ENCODE measurements around the gene C3orf18.

Gene C3orf18

DNA sequence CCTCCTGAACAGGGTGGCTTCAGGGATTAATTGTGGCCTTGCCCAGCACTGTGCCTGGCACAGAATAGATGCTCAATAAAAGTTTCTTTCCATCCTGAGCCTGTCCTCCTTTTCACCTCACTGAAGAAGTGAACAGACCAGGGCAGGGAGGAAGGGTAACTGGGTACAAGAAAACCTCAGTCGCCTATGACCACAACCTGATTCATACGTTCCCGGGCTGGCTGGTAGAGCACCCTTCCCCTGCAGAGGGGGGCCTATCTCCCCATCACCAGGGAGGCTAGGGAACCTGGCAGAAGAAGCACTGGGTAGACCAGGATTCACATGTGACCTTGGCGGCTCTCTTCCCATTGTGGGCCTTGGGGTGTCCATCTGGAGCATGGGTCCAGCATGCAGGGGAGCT lies 36.3 kb downstream of the C3orf18 start:
- Histone ChIP-seq H3K4me3 (ENCODE audit: low read depth, low read length) (no peak overlapping the region), H3K9me3 (ENCODE audit: control insufficient read depth, insufficient read depth, low read depth, low read length) (no peaks in the 10 kb centered on the region), H3K4me1 (ENCODE audit: control insufficient read depth, insufficient read depth, low read length) (no peaks in the 10 kb centered on the region), H3K27ac (ENCODE audit: extremely low read depth, low read depth, low read length) (no peak overlapping the region), H3K36me3 (ENCODE audit: control insufficient read depth in 2 of 2, insufficient read depth in 1 of 2, low read length in 2 of 2) (no peaks in the 10 kb centered on the region)
- POLR2A ChIA-PET = no interaction called here
- TF ChIP-seq, protein P1, sequence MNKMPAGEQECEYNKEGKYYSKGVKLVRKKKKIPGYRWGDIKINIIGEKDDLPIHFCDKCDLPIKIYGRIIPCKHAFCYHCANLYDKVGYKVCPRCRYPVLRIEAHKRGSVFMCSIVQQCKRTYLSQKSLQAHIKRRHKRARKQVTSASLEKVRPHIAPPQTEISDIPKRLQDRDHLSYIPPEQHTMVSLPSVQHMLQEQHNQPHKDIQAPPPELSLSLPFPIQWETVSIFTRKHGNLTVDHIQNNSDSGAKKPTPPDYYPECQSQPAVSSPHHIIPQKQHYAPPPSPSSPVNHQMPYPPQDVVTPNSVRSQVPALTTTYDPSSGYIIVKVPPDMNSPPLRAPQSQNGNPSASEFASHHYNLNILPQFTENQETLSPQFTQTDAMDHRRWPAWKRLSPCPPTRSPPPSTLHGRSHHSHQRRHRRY (tag by site-specific recombination; IDR thresholded peaks at IDR 0.05) = no peak
- no peak for TF ChIP-seq ZNF239 (tag by site-specific recombination; IDR thresholded peaks at IDR 0.05)
- no peak for TF ChIP-seq SCRT2 (tag by site-specific recombination; IDR thresholded peaks at IDR 0.05)
- TF ChIP-seq ZNF664 (tag by site-specific recombination; IDR thresholded peaks at IDR 0.05) = peak; percentile 81
- TF ChIP-seq, protein P2, sequence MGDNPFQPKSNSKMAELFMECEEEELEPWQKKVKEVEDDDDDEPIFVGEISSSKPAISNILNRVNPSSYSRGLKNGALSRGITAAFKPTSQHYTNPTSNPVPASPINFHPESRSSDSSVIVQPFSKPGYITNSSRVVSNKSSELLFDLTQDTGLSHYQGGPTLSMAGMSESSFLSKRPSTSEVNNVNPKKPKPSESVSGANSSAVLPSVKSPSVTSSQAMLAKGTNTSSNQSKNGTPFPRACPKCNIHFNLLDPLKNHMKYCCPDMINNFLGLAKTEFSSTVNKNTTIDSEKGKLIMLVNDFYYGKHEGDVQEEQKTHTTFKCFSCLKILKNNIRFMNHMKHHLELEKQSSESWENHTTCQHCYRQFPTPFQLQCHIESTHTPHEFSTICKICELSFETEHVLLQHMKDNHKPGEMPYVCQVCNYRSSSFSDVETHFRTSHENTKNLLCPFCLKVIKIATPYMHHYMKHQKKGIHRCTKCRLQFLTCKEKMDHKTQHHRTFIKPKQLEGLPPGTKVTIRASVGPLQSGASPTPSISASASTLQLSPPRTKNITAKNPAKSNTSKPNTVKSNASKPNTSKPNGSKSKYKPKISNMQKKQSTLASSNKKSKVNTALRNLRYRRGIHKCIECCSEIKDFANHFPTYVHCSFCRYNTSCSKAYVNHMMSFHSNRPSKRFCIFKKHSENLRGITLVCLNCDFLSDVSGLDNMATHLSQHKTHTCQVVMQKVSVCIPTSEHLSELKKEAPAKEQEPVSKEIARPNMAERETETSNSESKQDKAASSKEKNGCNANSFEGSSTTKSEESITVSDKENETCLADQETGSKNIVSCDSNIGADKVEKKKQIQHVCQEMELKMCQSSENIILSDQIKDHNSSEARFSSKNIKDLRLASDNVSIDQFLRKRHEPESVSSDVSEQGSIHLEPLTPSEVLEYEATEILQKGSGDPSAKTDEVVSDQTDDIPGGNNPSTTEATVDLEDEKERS (tag by site-specific recombination; IDR thresholded peaks at IDR 0.05) = no peak
- no peak for TF ChIP-seq KLF16 (tag by site-specific recombination; IDR thresholded peaks at IDR 0.05)
- CTCF ChIA-PET = interaction anchor here (1.8 kb wide), 1 partner anchor 11 kb away, joined by 8 read pairs; no protein-coding TSS in a partner anchor

DNA sequence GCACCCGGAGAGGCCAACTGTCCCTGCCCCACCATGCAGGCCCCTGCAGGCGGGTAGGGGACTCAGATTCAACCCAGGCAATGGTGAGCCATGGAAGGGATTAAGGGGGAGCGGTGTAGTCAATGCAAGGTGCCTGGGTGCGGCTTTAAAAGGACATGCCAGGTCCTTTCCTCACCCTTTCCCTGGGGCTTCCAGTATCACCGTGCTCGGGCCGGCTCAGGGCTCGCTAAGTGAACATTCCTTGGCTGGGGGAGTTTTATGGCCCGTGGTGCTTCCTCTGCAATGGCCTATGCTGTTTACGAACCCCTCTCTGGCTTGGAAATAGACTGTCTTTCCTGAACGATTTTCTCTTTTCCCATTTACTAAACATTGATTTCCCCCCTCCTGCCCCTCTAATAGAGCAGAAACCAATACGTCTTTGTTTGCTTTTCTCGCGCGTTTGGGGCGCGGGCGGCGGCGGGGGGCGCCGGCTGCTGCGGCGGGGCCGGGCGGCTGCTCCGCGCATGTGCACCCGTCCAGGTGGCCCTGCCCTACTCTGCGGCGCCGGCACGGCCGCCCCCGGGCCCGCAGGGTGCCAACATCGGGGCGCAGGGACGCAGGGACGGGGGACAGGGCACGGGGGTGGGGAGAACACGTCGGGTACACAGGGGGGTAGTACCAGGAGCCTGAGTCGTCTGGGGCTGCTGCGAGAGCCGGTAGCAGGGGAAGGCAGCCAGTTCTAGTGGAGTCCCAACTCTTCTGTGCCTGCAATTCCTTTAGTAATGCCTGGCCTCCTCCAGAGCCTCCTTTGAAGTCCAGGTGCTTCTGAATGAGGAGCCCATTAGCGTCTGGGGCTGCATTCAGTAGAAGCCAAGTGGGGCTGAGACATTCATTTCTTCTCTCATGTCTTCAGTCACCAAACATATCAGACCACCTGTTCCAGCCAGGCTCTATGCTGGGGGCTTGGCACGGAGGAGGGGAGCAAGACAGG lies 37.3 kb downstream of the C3orf18 start:
- POLR2A ChIA-PET = no interaction called here
- H3K4me1 ChIP-seq (ENCODE audit: control insufficient read depth, insufficient read depth, low read length) = no peaks in the 10 kb centered on the region
- H3K27ac ChIP-seq (ENCODE audit: extremely low read depth, low read depth, low read length) = no peak overlapping the region
- no peaks in the 10 kb centered on the region for H3K9me3 ChIP-seq (ENCODE audit: control insufficient read depth, insufficient read depth, low read depth, low read length)
- no peaks in the 10 kb centered on the region for H3K36me3 ChIP-seq (ENCODE audit: control insufficient read depth in 2 of 2, insufficient read depth in 1 of 2, low read length in 2 of 2)
- TF ChIP-seq ZSCAN30 (tag by site-specific recombination; IDR thresholded peaks at IDR 0.05) = no peak
- no peak for TF ChIP-seq ZNF175 (tag by site-specific recombination; IDR thresholded peaks at IDR 0.05)
- TF ChIP-seq, protein P3, sequence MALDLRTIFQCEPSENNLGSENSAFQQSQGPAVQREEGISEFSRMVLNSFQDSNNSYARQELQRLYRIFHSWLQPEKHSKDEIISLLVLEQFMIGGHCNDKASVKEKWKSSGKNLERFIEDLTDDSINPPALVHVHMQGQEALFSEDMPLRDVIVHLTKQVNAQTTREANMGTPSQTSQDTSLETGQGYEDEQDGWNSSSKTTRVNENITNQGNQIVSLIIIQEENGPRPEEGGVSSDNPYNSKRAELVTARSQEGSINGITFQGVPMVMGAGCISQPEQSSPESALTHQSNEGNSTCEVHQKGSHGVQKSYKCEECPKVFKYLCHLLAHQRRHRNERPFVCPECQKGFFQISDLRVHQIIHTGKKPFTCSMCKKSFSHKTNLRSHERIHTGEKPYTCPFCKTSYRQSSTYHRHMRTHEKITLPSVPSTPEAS (tag by site-specific recombination; IDR thresholded peaks at IDR 0.05) = no peak
- TF ChIP-seq ZNF596 (tag by site-specific recombination; IDR thresholded peaks at IDR 0.05) = no peak
- no peak for TF ChIP-seq ZNF2 (tag by site-specific recombination; IDR thresholded peaks at IDR 0.05)
- TF ChIP-seq ZFP3 (tag by site-specific recombination; IDR thresholded peaks at IDR 0.05; ENCODE audit: low read depth) = no peak
- no peak for TF ChIP-seq ZNF416 (tag by site-specific recombination; IDR thresholded peaks at IDR 0.05)
- TF ChIP-seq ZNF148 (tag by site-specific recombination; IDR thresholded peaks at IDR 0.05; ENCODE audit: borderline replicate concordance) = no peak
- TF ChIP-seq ZEB2 (tag by site-specific recombination; IDR thresholded peaks at IDR 0.05) = no peak
- TF ChIP-seq ZNF169 (tag by site-specific recombination; IDR thresholded peaks at IDR 0.05) = no peak
- no peak for TF ChIP-seq ZBTB1 (tag by site-specific recombination; IDR thresholded peaks at IDR 0.05)
- TF ChIP-seq ZNF624 (tag by site-specific recombination; IDR thresholded peaks at IDR 0.05) = no peak
- TF ChIP-seq ZNF544 (tag by site-specific recombination; IDR thresholded peaks at IDR 0.05) = no peak
- TF ChIP-seq, protein P4, sequence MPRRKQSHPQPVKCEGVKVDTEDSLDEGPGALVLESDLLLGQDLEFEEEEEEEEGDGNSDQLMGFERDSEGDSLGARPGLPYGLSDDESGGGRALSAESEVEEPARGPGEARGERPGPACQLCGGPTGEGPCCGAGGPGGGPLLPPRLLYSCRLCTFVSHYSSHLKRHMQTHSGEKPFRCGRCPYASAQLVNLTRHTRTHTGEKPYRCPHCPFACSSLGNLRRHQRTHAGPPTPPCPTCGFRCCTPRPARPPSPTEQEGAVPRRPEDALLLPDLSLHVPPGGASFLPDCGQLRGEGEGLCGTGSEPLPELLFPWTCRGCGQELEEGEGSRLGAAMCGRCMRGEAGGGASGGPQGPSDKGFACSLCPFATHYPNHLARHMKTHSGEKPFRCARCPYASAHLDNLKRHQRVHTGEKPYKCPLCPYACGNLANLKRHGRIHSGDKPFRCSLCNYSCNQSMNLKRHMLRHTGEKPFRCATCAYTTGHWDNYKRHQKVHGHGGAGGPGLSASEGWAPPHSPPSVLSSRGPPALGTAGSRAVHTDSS (tag by site-specific recombination; IDR thresholded peaks at IDR 0.05) = no peak
- TF ChIP-seq ZNF221 (tag by site-specific recombination; IDR thresholded peaks at IDR 0.05; ENCODE audit: borderline replicate concordance) = no peak
- H3K4me3 ChIP-seq (ENCODE audit: low read depth, low read length) = no peak overlapping the region
- CTCF ChIA-PET = no interaction called here

Measured in HEK293 (cell line).